Fibroblast of lung (primary cell): Measurements from ENCODE around the gene PLEKHM2. TPM values are rescaled to one million over a fixed set of nuclear protein-coding genes. Genes with fewer than 3 reads are reported as not detected.
"Not testable (repeated sequence)": the region's sequence is repeated elsewhere in the genome, so short reads cannot be mapped to it uniquely, and the experiment has no call there.

Source experiments
- DNase-seq, 2 donors: peaks; one replicate each; pipeline versions ENCODE4 v3.0.0 to v3.0.0-alpha.2; 2010; ENCODE audit warnings: low read depth in 2 of 2
- H2AFZ ChIP-seq: 2 replicates; pipeline ENCODE4 v1.5.1; 2012; ENCODE audit warnings: low read length, control low read depth, inconsistent platforms
- H3K27ac ChIP-seq: 2 replicates; pipeline ENCODE4 v1.5.1; 2011; ENCODE audit warnings: low read length, control low read depth; ENCODE audit not compliant: insufficient read depth
- H3K27me3 ChIP-seq: 2 replicates; pipeline ENCODE4 v1.5.1; 2011; ENCODE audit warnings: mild to moderate bottlenecking, low read length; ENCODE audit not compliant: control insufficient read depth, insufficient read depth
- H3K36me3 ChIP-seq: 2 replicates; pipeline ENCODE4 v1.5.1; 2011; ENCODE audit warnings: low read length; ENCODE audit not compliant: control insufficient read depth, insufficient read depth
- H3K4me1 ChIP-seq: 2 replicates; pipeline ENCODE4 v1.5.1; 2011; ENCODE audit warnings: low read length; ENCODE audit not compliant: control insufficient read depth, insufficient read depth; ENCODE audit errors: extremely low read depth
- H3K4me2 ChIP-seq: 2 replicates; pipeline ENCODE4 v1.5.1; 2011; ENCODE audit warnings: low read length, control low read depth; ENCODE audit not compliant: insufficient read depth; ENCODE audit errors: extremely low read depth
- H3K4me3 ChIP-seq, 4 experiments: fragments of 200-600 bp in 1 of 4; sonication (generic) in 1 of 4; replicated peaks in 1 of 4; 2 replicates each; pipeline ENCODE4 v1.5.1; 2011 to 2016; ENCODE audit warnings: low read length in 4 of 4, low read depth in 3 of 4, mild to moderate bottlenecking in 3 of 4, control low read depth in 2 of 4, inconsistent platforms in 1 of 4, mixed read lengths in 1 of 4; ENCODE audit not compliant: insufficient read depth in 1 of 4; ENCODE audit errors: control extremely low read depth in 1 of 4
- H3K79me2 ChIP-seq: 2 replicates; pipeline ENCODE4 v1.5.1; 2012; ENCODE audit warnings: mild to moderate bottlenecking, low read length, inconsistent platforms; ENCODE audit not compliant: control insufficient read depth, insufficient read depth
- H3K9ac ChIP-seq: 2 replicates; pipeline ENCODE4 v1.5.1; 2011; ENCODE audit warnings: mild to moderate bottlenecking, low read length, control low read depth; ENCODE audit not compliant: insufficient read depth
- H3K9me3 ChIP-seq: 2 replicates; pipeline ENCODE4 v1.5.1; 2012; ENCODE audit warnings: low read depth, low read length; ENCODE audit not compliant: control insufficient read depth, insufficient read depth
- H4K20me1 ChIP-seq: 2 replicates; pipeline ENCODE4 v1.5.1; 2011; ENCODE audit warnings: low read length; ENCODE audit not compliant: control insufficient read depth, insufficient read depth; ENCODE audit errors: extremely low read depth
- EZH2 ChIP-seq: IDR thresholded peaks from 2 replicates; pipeline ENCODE4 v1.5.1; 2012; ENCODE audit warnings: low read length, control low read depth, mild to moderate bottlenecking; ENCODE audit errors: missing control alignments
- polyA plus RNA-seq, 2 donors: library from polyadenylated mRNA; depleted of rRNA in 1 of 2; stranded (reverse) in 1 of 2; unstranded in 1 of 2; fragments of >200 nt; gene quantifications; 2 replicates each; pipeline ENCODE4 v1.2.1, GENCODE V29; 2011 to 2012; ENCODE audit warnings: missing spikeins in 1 of 2
- total RNA-seq: library from RNA; depleted of rRNA; stranded (reverse); fragments of >200 nt; gene quantifications from 2 replicates; pipeline ENCODE4 v1.2.1, GENCODE V29; 2014
- TF ChIP-seq, protein P1 (sequence below), 2 donors: IDR thresholded peaks in 1 of 2; conservative IDR thresholded peaks in 1 of 2; 1 replicate in 1 of 2; 2 replicates in 1 of 2; pipeline ENCODE4 v1.5.1; 2011 to 2012; ENCODE audit warnings: low read length in 2 of 2, control low read depth in 1 of 2, inconsistent platforms in 1 of 2, low read depth in 1 of 2, mild to moderate bottlenecking in 1 of 2

Gene PLEKHM2
- total and polyA plus RNA-seq, 2 donors (not counting 1 experiment from before 2014, with no cell fraction given) = 27.3 to 94.6 TPM

GRCh38 chr1:15696956-15697521, 12.9 kb downstream of the PLEKHM2 start:
- peaks cover 4% of the 10 kb centered on the region for H3K36me3 ChIP-seq
- peaks cover 57% of the 10 kb centered on the region for H3K79me2 ChIP-seq
- H3K9ac ChIP-seq = no peak overlapping the region
- H4K20me1 ChIP-seq = no peaks in the 10 kb centered on the region
- TF ChIP-seq, protein P1, sequence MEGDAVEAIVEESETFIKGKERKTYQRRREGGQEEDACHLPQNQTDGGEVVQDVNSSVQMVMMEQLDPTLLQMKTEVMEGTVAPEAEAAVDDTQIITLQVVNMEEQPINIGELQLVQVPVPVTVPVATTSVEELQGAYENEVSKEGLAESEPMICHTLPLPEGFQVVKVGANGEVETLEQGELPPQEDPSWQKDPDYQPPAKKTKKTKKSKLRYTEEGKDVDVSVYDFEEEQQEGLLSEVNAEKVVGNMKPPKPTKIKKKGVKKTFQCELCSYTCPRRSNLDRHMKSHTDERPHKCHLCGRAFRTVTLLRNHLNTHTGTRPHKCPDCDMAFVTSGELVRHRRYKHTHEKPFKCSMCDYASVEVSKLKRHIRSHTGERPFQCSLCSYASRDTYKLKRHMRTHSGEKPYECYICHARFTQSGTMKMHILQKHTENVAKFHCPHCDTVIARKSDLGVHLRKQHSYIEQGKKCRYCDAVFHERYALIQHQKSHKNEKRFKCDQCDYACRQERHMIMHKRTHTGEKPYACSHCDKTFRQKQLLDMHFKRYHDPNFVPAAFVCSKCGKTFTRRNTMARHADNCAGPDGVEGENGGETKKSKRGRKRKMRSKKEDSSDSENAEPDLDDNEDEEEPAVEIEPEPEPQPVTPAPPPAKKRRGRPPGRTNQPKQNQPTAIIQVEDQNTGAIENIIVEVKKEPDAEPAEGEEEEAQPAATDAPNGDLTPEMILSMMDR (conservative IDR thresholded peaks at IDR 0.05 in 1 of 2, IDR thresholded peaks at IDR 0.05 in 1 of 2; ENCODE audit: low read depth in 1 of 2, low read length in 2 of 2) = no peak
- TF ChIP-seq EZH2 = no peak
- H3K4me3 ChIP-seq = no peak overlapping the region
- no peak for DNase-seq
- no peak overlapping the region for H3K27ac ChIP-seq
- peaks cover 3% of the 10 kb centered on the region for H3K4me1 ChIP-seq
- no peak overlapping the region for H3K4me2 ChIP-seq
- no peak overlapping the region for H2AFZ ChIP-seq
- H3K27me3 ChIP-seq = no peaks in the 10 kb centered on the region
- H3K9me3 ChIP-seq = no peaks in the 10 kb centered on the region

GRCh38 chr1:15698201-15698600, 14.1 kb downstream of the PLEKHM2 start:
- H3K79me2 ChIP-seq = peaks cover 52% of the 10 kb centered on the region
- H4K20me1 ChIP-seq = no peaks in the 10 kb centered on the region
- H3K9ac ChIP-seq = no peak overlapping the region

DNA sequence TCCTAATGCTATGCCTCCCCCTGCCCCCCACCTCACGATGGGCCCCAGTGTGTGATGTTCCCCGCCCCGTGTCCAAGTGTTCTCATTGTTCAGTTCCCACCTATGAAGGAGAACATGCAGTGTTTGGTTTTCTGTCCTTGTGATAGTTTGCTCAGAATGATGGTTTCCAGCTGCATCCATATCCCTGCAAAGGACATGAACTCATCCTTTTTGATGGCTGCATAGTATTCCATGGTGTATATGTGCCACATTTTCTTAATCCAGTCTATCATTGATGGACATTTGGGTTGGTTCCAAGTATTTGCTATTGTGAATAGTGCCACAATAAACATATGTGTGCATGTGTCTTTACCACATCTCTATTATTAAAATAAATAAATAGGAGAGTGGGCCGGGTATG, 15.2 kb downstream of the PLEKHM2 start:
- H3K4me3 ChIP-seq, H3K4me2 ChIP-seq, H3K27me3 ChIP-seq, H4K20me1 ChIP-seq, DNase-seq, H3K36me3 ChIP-seq, H3K4me1 ChIP-seq, H3K9me3 ChIP-seq, H3K27ac ChIP-seq, H2AFZ ChIP-seq, H3K9ac ChIP-seq: not testable (repeated sequence)
- H3K79me2 ChIP-seq = peaks cover 46% of the 10 kb centered on the region

More at GRCh38 chr1:15698201-15698600, 14.1 kb downstream of the PLEKHM2 start:
- Histone ChIP-seq H3K27me3 (no peaks in the 10 kb centered on the region), H3K27ac (no peak overlapping the region), H3K9me3 (no peaks in the 10 kb centered on the region), H3K4me1 (peaks cover 9% of the 10 kb centered on the region), H2AFZ (no peak overlapping the region), H3K36me3 (peaks cover 5% of the 10 kb centered on the region), H3K4me3 (no peak overlapping the region), H3K4me2 (no peak overlapping the region)
- TF ChIP-seq, protein P1 (conservative IDR thresholded peaks at IDR 0.05 in 1 of 2, IDR thresholded peaks at IDR 0.05 in 1 of 2; ENCODE audit: low read depth in 1 of 2, low read length in 2 of 2) = no peak
- TF ChIP-seq EZH2 = no peak
- no peak for DNase-seq
